B cell (primary cell): ENCODE measurements around the gene NGDN. TPM values are rescaled to one million over a fixed set of nuclear protein-coding genes. Genes with fewer than 3 reads are reported as not detected.
A peak's percentile ranks its signal among the peaks of the same experiment; 100 is the strongest.

Source experiments
- ATAC-seq: fragments of 200-7000 bp; cut with Tn5 transposase; one replicate; pipeline ENCODE4 v1.10.0; 2021; ENCODE audit warnings: low read depth, mild to moderate bottlenecking, moderate number of reproducible peaks, moderate library complexity
- CTCF ChIA-PET: fragments of 350-600 bp; sonication (Branson Sonifier 250); formaldehyde crosslinking; loops from one replicate; lab custom pipeline; 2021; ENCODE audit warnings: antibody characterized with exemption, inconsistent platforms; lab: Charles Lee
- POLR2A ChIA-PET: fragments of 350-600 bp; sonication (Branson Sonifier 250); formaldehyde crosslinking; loops from one replicate; lab custom pipeline; 2021; ENCODE audit warnings: antibody characterized with exemption; lab: Charles Lee
- DNase-seq: peaks from one replicate; pipeline ENCODE4 v3.0.0; 2013
- H2AFZ ChIP-seq: 2 replicates; pipeline ENCODE4 v1.6.1; 2012; ENCODE audit warnings: mild to moderate bottlenecking, low read depth, low read length; ENCODE audit not compliant: insufficient read depth, poor library complexity, severe bottlenecking
- H3K27ac ChIP-seq, 2 donors: 1 replicate in 1 of 2; 2 replicates in 1 of 2; pipeline ENCODE4 v1.5.1; 2012 to 2013; ENCODE audit warnings: low read length in 2 of 2, mild to moderate bottlenecking in 2 of 2, moderate library complexity in 1 of 2
- H3K27me3 ChIP-seq, 4 experiments: fragments of 200-600 bp in 1 of 4; sonication (generic) in 1 of 4; replicated peaks in 1 of 4; 1 replicate in 2 of 4; 2 replicates in 2 of 4; pipeline versions ENCODE4 v1.6.1 to v1.7.0; 2013 to 2016; ENCODE audit warnings: low read length in 3 of 4, mild to moderate bottlenecking in 2 of 4, mixed read lengths in 1 of 4, moderate library complexity in 1 of 4; ENCODE audit not compliant: insufficient read depth in 4 of 4, control insufficient read depth in 3 of 4; ENCODE audit errors: control extremely low read depth in 1 of 4
- H3K36me3 ChIP-seq, 2 experiments: replicated peaks in 1 of 2; 1 replicate in 1 of 2; 2 replicates in 1 of 2; pipeline versions ENCODE4 v1.6.1 to v1.7.1; 2013; ENCODE audit warnings: low read length in 1 of 2; ENCODE audit not compliant: insufficient read depth in 2 of 2, control insufficient read depth in 1 of 2; ENCODE audit errors: control extremely low read depth in 1 of 2, extremely low read depth in 1 of 2
- H3K4me1 ChIP-seq, 2 donors: fragments of 200-600 bp in 1 of 2; sonication (generic) in 1 of 2; 1 replicate in 1 of 2; 2 replicates in 1 of 2; pipeline versions ENCODE4 v1.5.1 to v1.6.1; 2013 to 2017; ENCODE audit warnings: low read length in 2 of 2; ENCODE audit not compliant: control insufficient read depth in 2 of 2, insufficient read depth in 2 of 2
- H3K4me2 ChIP-seq: replicated peaks from 2 replicates; pipeline ENCODE3; 2012; ENCODE audit warnings: mild to moderate bottlenecking, low read depth, low read length; ENCODE audit not compliant: poor library complexity, severe bottlenecking
- H3K4me3 ChIP-seq, 5 experiments: fragments of 200-600 bp in 1 of 5; sonication (generic) in 1 of 5; 1 replicate in 3 of 5; 2 replicates in 2 of 5; pipeline versions ENCODE4 v1.5.1 to v1.7.0; 2011 to 2016; ENCODE audit warnings: low read length in 4 of 5, mild to moderate bottlenecking in 4 of 5, low read depth in 2 of 5, control low read depth in 1 of 5, moderate library complexity in 1 of 5; ENCODE audit not compliant: insufficient read depth in 1 of 5; ENCODE audit errors: control extremely low read depth in 1 of 5, extremely low read depth in 1 of 5
- H3K79me2 ChIP-seq: fragments of 200-600 bp; sonication (generic); one replicate; pipeline ENCODE4 v1.6.0; 2016; ENCODE audit warnings: low read length; ENCODE audit not compliant: control insufficient read depth, insufficient read depth
- H3K9ac ChIP-seq: fragments of 200-600 bp; sonication (generic); 2 replicates; pipeline ENCODE4 v1.6.1; 2017; ENCODE audit warnings: mild to moderate bottlenecking, low read length, moderate library complexity
- H3K9me3 ChIP-seq, 3 donors: one replicate each; pipeline versions ENCODE4 v1.6.1 to v1.7.1; 2013; ENCODE audit warnings: low read length in 2 of 3; ENCODE audit not compliant: control insufficient read depth in 2 of 3, insufficient read depth in 1 of 3; ENCODE audit errors: control extremely low read depth in 1 of 3
- H4K20me1 ChIP-seq: 2 replicates; pipeline ENCODE4 v1.6.0; 2012; ENCODE audit warnings: mild to moderate bottlenecking, low read length; ENCODE audit not compliant: insufficient read depth, control insufficient read depth, poor library complexity, severe bottlenecking
- H3K27ac Mint-ChIP-seq: one replicate; pipeline ENCODE4 v1.8.0; 2021; ENCODE audit warnings: mixed read lengths
- H3K27me3 Mint-ChIP-seq: one replicate; pipeline ENCODE4 v1.8.0; 2021; ENCODE audit warnings: mixed read lengths
- H3K4me1 Mint-ChIP-seq: one replicate; pipeline ENCODE4 v1.8.0; 2021; ENCODE audit warnings: mixed read lengths
- H3K4me3 Mint-ChIP-seq: one replicate; pipeline ENCODE4 v1.8.0; 2021; ENCODE audit warnings: mixed read lengths
- H3K9me3 Mint-ChIP-seq: one replicate; pipeline ENCODE4 v1.8.0; 2022; ENCODE audit warnings: mixed read lengths; ENCODE audit not compliant: insufficient read depth
- CTCF ChIP-seq: fragments of 200-600 bp; IDR thresholded peaks from one replicate; pipeline ENCODE4 v1.8.0; 2022; ENCODE audit warnings: antibody characterized with exemption, mild to moderate bottlenecking
- EZH2 ChIP-seq: IDR thresholded peaks from 2 replicates; pipeline ENCODE4 v1.6.1; 2012; ENCODE audit warnings: borderline replicate concordance, low read depth, mild to moderate bottlenecking, moderate library complexity, low read length; ENCODE audit not compliant: insufficient read depth, poor library complexity, severe bottlenecking
- WGBS: methylation state at CpG from one replicate; pipeline ENCODE4 v1.1.5; 2013; ENCODE audit warnings: missing lambda C conversion rate; ENCODE audit not compliant: insufficient coverage; 5-methylcytosine and 5-hydroxymethylcytosine counted together
- intact Hi-C: fragments of 100-400 bp; cut with micrococcal nuclease; formaldehyde crosslinking; loops from one replicate; pipeline ENCODE4 v1.10.0; 2022
- polyA minus RNA-seq: library from RNA; depleted of rRNA, polyadenylated mRNA; stranded (reverse); fragments of >200 nt; gene quantifications from 2 replicates; pipeline ENCODE4 v1.2.3, GENCODE V29; 2012
- polyA plus RNA-seq: library from polyadenylated mRNA; depleted of rRNA; stranded (reverse); fragments of >200 nt; gene quantifications from 2 replicates; pipeline ENCODE4 v1.2.3, GENCODE V29; 2012
- total RNA-seq, 2 donors: library from RNA; stranded (reverse); fragments of 120-200 nt in 1 of 2; gene quantifications; 1 replicate in 1 of 2; 2 replicates in 1 of 2; pipeline versions ENCODE4 v1.2.3 to v1.2.4, GENCODE V29; 2013 to 2022

Gene NGDN
- total RNA-seq (81.8 and 84.4 TPM in 2 replicates), polyA plus RNA-seq (66.7 and 138 TPM in 2 replicates), polyA minus RNA-seq (32.6 and 66.6 TPM in 2 replicates)
- total RNA-seq (2013), result 85.6 TPM

GRCh38 chr14:23469127-23469905 lies at the start of gene NGDN:
Gene NGDN, plus strand, starts transcription at chr14:23469703. Its CDS starts 13 bp downstream, at chr14:23469716.
- intact Hi-C loops, result loop anchor here (1.0 to 5.0 kb wide), 8 partner anchors 9 to 483 kb away; partner anchors contain the start of genes AP1G2, DHRS4, HOMEZ and PABPN1
- Histone ChIP-seq H3K36me3 (peaks cover 2 to 24% of the 10 kb centered on the region in 2 experiments), H3K27me3 (no peaks in the 10 kb centered on the region), H4K20me1 (peaks cover 6% of the 10 kb centered on the region), H3K9ac (peak within 1 kb of the TSS; percentile 83), H3K4me1 (peaks cover 11 to 15% of the 10 kb centered on the region in 2 donors), H3K9me3 (peaks cover 0 to 6% (median 0%) of the 10 kb centered on the region in 3 donors), H3K4me2 (peak within 1 kb of the TSS; percentile 74), H3K27ac (peak within 1 kb of the TSS; percentile 86 to 87), H2AFZ (peak within 1 kb of the TSS; percentile 90), H3K4me3 (peak within 1 kb of the TSS; percentile 77 to 94 (median 92)), H3K79me2 (peaks cover 18% of the 10 kb centered on the region)
- POLR2A ChIA-PET, result no interaction called here
- DNase-seq (peak; percentile 98), ATAC-seq (peak; percentile 93)
- TF ChIP-seq CTCF (peak; percentile 86), EZH2 (no peak)
- WGBS, result 6% methylated on average over 33 of the region's 41 CpGs
- H3K9me3 Mint-ChIP-seq, result no peaks in the 10 kb centered on the region
- H3K4me3 Mint-ChIP-seq, result no peak within 1 kb of the TSS
- CTCF ChIA-PET, result interaction anchor here (1.4 to 1.6 kb wide), 3 partner anchors 9 to 91 kb away, joined by 7 to 8 read pairs (median 8); no protein-coding TSS in a partner anchor
- peaks cover 7% of the 10 kb centered on the region for H3K27me3 Mint-ChIP-seq
- no peak within 1 kb of the TSS for H3K27ac Mint-ChIP-seq
- peaks cover 7% of the 10 kb centered on the region for H3K4me1 Mint-ChIP-seq

- Histone ChIP-seq H3K4me1 (no peaks in the 10 kb centered on the region), H2AFZ (no peak overlapping the region), H3K9me3 (no peaks in the 10 kb centered on the region), H4K20me1 (no peaks in the 10 kb centered on the region), H3K27ac (no peak overlapping the region), H3K79me2 (no peaks in the 10 kb centered on the region), H3K27me3 (peaks cover 0 to 2% (median 0%) of the 10 kb centered on the region in 4 experiments), H3K4me2 (no peak overlapping the region), H3K9ac (no peak overlapping the region), H3K36me3 (no peaks in the 10 kb centered on the region), H3K4me3 (no peak overlapping the region)
- CTCF ChIA-PET, result no interaction called here
- POLR2A ChIA-PET, result no interaction called here
- Mint-ChIP-seq H3K27ac (no peak overlapping the region), H3K9me3 (no peaks in the 10 kb centered on the region), H3K4me3 (no peak overlapping the region), H3K4me1 (no peaks in the 10 kb centered on the region), H3K27me3 (peaks cover 21% of the 10 kb centered on the region)
- ATAC-seq, result no peak
- intact Hi-C loops, result no loop called here
- TF ChIP-seq CTCF (no peak), EZH2 (no peak)
- no peak for DNase-seq
These were observed 47.9 kb upstream of the NGDN start for GRCh38 chr14:23421594-23421993.
